ENCODE results near the gene LIM2. TPM values are rescaled to one million over a fixed set of nuclear protein-coding genes. Genes with fewer than 3 reads are reported as not detected.
"Not testable (repeated sequence)": the region's sequence is repeated elsewhere in the genome, so short reads cannot be mapped to it uniquely, and the experiment has no call there.

LIM2 gene
- total RNA-seq, 1 donor from 2014 or later: not detected

- DNase-seq (no peak), ATAC-seq (ENCODE audit: low read depth) (no peak)
- H3K4me1 Mint-ChIP-seq: no peaks in the 10 kb centered on the region
- POLR2A ChIA-PET: interaction anchor here (1.5 kb wide), 1 partner anchor 10 kb away, joined by 5 read pairs; the partner anchor contains the start of gene SIGLEC10
- no peak for TF ChIP-seq CTCF (IDR thresholded peaks at IDR 0.05)
- H3K4me3 Mint-ChIP-seq: no peak overlapping the region
- H3K27ac Mint-ChIP-seq: no peak overlapping the region
- H3K36me3 Mint-ChIP-seq (ENCODE audit: low read depth): no peaks in the 10 kb centered on the region
- peaks cover 9% of the 10 kb centered on the region for H3K27me3 Mint-ChIP-seq
- intact Hi-C loops (cut with micrococcal nuclease): no loop called here
- H3K9me3 Mint-ChIP-seq: no peaks in the 10 kb centered on the region
- CTCF ChIA-PET: interaction anchor here (1.0 to 1.2 kb wide), 2 partner anchors 13 to 230 kb away, joined by 5 read pairs; no protein-coding TSS in a partner anchor
Observed at GRCh38 chr19:51427201-51427600, 39.4 kb upstream of the LIM2 start.

GRCh38 chr19:51422053-51422448 lies 34.3 kb upstream of the LIM2 start:
- Mint-ChIP-seq H3K9me3 (no peaks in the 10 kb centered on the region), H3K4me1 (peaks cover 34% of the 10 kb centered on the region), H3K36me3 (ENCODE audit: low read depth) (peaks cover 3% of the 10 kb centered on the region), H3K27ac (no peak overlapping the region), H3K4me3 (no peak overlapping the region), H3K27me3 (peaks cover 5% of the 10 kb centered on the region)
- CTCF ChIA-PET: interaction anchor here (0.6 to 4.3 kb wide), 16 partner anchors 12 to 356 kb away, joined by 3 to 38 read pairs (median 4); partner anchors contain the start of gene VSIG10L
- POLR2A ChIA-PET: interaction anchor here (0.7 to 1.5 kb wide), 2 partner anchors 14 to 233 kb away, joined by 3 to 5 read pairs; no protein-coding TSS in a partner anchor
- DNase-seq: peak; percentile 90
- ATAC-seq (ENCODE audit: low read depth): peak; percentile 22
- TF ChIP-seq CTCF (IDR thresholded peaks at IDR 0.05): peak; percentile 90
- intact Hi-C loops (cut with micrococcal nuclease): loop anchor here (1.0 to 2.0 kb wide), 6 partner anchors 19 to 235 kb away; no protein-coding TSS in a partner anchor

GRCh38 chr19:51421229-51422052 lies 33.7 kb upstream of the LIM2 start:
- CTCF ChIA-PET: interaction anchor here (0.6 to 4.3 kb wide), 18 partner anchors 12 to 356 kb away, joined by 3 to 38 read pairs (median 4); partner anchors contain the start of gene VSIG10L
- intact Hi-C loops (cut with micrococcal nuclease): loop anchor here (1.0 to 2.0 kb wide), 6 partner anchors 20 to 236 kb away; no protein-coding TSS in a partner anchor
- DNase-seq (no peak), ATAC-seq (ENCODE audit: low read depth) (no peak)
- peaks cover 6% of the 10 kb centered on the region for H3K36me3 Mint-ChIP-seq (ENCODE audit: low read depth)
- H3K4me3 Mint-ChIP-seq: no peak overlapping the region
- peaks cover 2% of the 10 kb centered on the region for H3K27me3 Mint-ChIP-seq
- peaks cover 40% of the 10 kb centered on the region for H3K4me1 Mint-ChIP-seq
- H3K9me3 Mint-ChIP-seq: no peaks in the 10 kb centered on the region
- POLR2A ChIA-PET: interaction anchor here (0.6 to 1.5 kb wide), 4 partner anchors 14 to 82 kb away, joined by 3 to 5 read pairs (median 4); no protein-coding TSS in a partner anchor
- TF ChIP-seq CTCF (IDR thresholded peaks at IDR 0.05): no peak
- H3K27ac Mint-ChIP-seq: no peak overlapping the region

- H3K9me3 Mint-ChIP-seq, H3K27me3 Mint-ChIP-seq: not testable (repeated sequence)
- POLR2A ChIA-PET: interaction anchor here (1.4 to 1.5 kb wide), 2 partner anchors 13 to 81 kb away, joined by 3 to 5 read pairs; no protein-coding TSS in a partner anchor
Observed at GRCh38 chr19:51420511-51420910, 32.7 kb upstream of the LIM2 start.

GRCh38 chr19:51418707-51419106 lies 30.9 kb upstream of the LIM2 start:
- H3K36me3 Mint-ChIP-seq (ENCODE audit: low read depth): peaks cover 16% of the 10 kb centered on the region
- no peak for TF ChIP-seq CTCF (IDR thresholded peaks at IDR 0.05)
- POLR2A ChIA-PET: interaction anchor here (0.5 to 3.9 kb wide), 6 partner anchors 10 to 1508 kb away, joined by 8 to 64 read pairs (median 30); partner anchors contain the start of genes ETFB and VSIG10L
- intact Hi-C loops (cut with micrococcal nuclease): loop anchor here (1.0 kb wide), 1 partner anchor 23 kb away; no protein-coding TSS in a partner anchor
- peak overlapping the region; percentile 63 for H3K27ac Mint-ChIP-seq
- ATAC-seq (ENCODE audit: low read depth) (no peak), DNase-seq (no peak)
- no peak overlapping the region for H3K4me3 Mint-ChIP-seq
- H3K27me3 Mint-ChIP-seq: no peaks in the 10 kb centered on the region
- CTCF ChIA-PET: interaction anchor here (0.9 to 2.9 kb wide), 7 partner anchors 10 to 240 kb away, joined by 3 to 34 read pairs (median 5); no protein-coding TSS in a partner anchor
- H3K9me3 Mint-ChIP-seq: no peaks in the 10 kb centered on the region
- peaks cover 50% of the 10 kb centered on the region for H3K4me1 Mint-ChIP-seq

More at GRCh38 chr19:51420511-51420910, 32.7 kb upstream of the LIM2 start:
- intact Hi-C loops (cut with micrococcal nuclease); H3K36me3 Mint-ChIP-seq (ENCODE audit: low read depth); H3K4me3 Mint-ChIP-seq; DNase-seq; ATAC-seq (ENCODE audit: low read depth); H3K27ac Mint-ChIP-seq: not testable (repeated sequence)
- CTCF ChIA-PET: interaction anchor here (0.6 to 4.3 kb wide), 10 partner anchors 10 to 237 kb away, joined by 3 to 38 read pairs (median 4); no protein-coding TSS in a partner anchor
- peaks cover 48% of the 10 kb centered on the region for H3K4me1 Mint-ChIP-seq

Data from activated B cell treated with CpG ODN at 0.5 μM for 24 hours (primary cell).